ENCODE results near the gene CDH4. TPM values are rescaled to one million over a fixed set of nuclear protein-coding genes. Genes with fewer than 3 reads are reported as not detected.

CDH4 gene
- total and polyA plus RNA-seq, 2 of the 13 experiments (the other 11 are each of a cell fraction or from before 2014, with no cell fraction given), result not detected

DNA sequence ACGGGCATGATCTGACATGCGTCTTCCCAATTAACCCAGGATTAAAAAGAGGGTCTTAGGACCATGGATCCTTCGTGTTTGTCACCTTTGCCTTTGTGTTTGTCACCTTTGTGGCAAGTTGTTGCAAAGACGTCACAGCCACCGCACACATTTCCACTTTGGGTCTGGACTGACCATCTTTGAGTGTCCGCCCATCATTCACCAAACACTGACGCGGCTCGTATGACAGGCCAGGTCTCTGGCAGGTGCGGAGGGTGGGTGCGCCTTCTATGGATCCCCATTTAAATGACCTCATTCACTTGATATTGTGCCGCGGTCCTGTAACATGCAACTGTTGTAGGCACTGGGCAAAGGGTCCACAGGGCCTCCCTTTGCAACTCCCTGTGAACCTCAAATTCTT, 409.5 kb downstream of the CDH4 start:
- no TSS peak for BruUV-seq (replicated peaks)
- DNase-seq (ENCODE audit: low spot score), result no peak
- POLR2A ChIA-PET, result no interaction called here
- H3K9me3 ChIP-seq (ENCODE audit: low read length), result no peaks in the 10 kb centered on the region
- H3K4me1 ChIP-seq (ENCODE audit: insufficient read depth, low read length), result no peaks in the 10 kb centered on the region
- no peak overlapping the region for H2AFZ ChIP-seq (ENCODE audit: low read length)
- intact Hi-C loops (cut with micrococcal nuclease; ENCODE audit: unreplicated experiment), result no loop called here
- no peak for FAIRE-seq
- TF ChIP-seq CREB1 (IDR thresholded peaks at IDR 0.05) (peak; percentile 75), CREB1 (CRISPR knock-in tag; IDR thresholded peaks at IDR 0.05) (no peak), SRSF4 (IDR thresholded peaks at IDR 0.05; ENCODE audit: low read depth, low read length, poor library complexity, severe bottlenecking) (no peak)
- 48% methylated on average over 13 of the region's 13 CpGs for WGBS (ENCODE audit: low lambda C conversion rate)
- CTCF ChIA-PET (ENCODE audit: low intra/inter-chr PET ratio, low total read pairs), result no interaction called here
- no peak for ATAC-seq
- H3K4me2 ChIP-seq (ENCODE audit: low read depth, low read length), result no peak overlapping the region
- no peak overlapping the region for H3K27ac ChIP-seq (ENCODE audit: extremely low read length, insufficient read depth, low read length)
- H3K9ac ChIP-seq (ENCODE audit: insufficient read depth, low read depth, low read length), result no peak overlapping the region
- H3K36me3 ChIP-seq (replicated peaks in 1 of 2; ENCODE audit: control insufficient read depth in 1 of 2, insufficient read depth in 2 of 2, low read length in 2 of 2), result no peaks in the 10 kb centered on the region
- no peak overlapping the region for H3K4me3 ChIP-seq (replicated peaks in 1 of 3; ENCODE audit: insufficient read depth in 1 of 3, low read depth in 2 of 3, low read length in 3 of 3)
- in situ Hi-C loops (cut with HindIII; ENCODE audit: extremely low pct_ligation_motif_present, low pct_unique_long_range_greater_than_20kb), result no loop called here
- H3K27me3 ChIP-seq (ENCODE audit: control insufficient read depth in 1 of 2, insufficient read depth in 2 of 2, low read length in 2 of 2), result peaks cover 22 to 91% of the 10 kb centered on the region in 2 experiments
- no peaks in the 10 kb centered on the region; the same call in 1 of the 2 replicates for H4K20me1 ChIP-seq (ENCODE audit: insufficient read depth, low read length)
- H3K79me2 ChIP-seq (ENCODE audit: insufficient read depth, low read length), result no peaks in the 10 kb centered on the region

- WGBS (ENCODE audit: low lambda C conversion rate), result 48% methylated on average over 30 of the region's 32 CpGs
- no peak overlapping the region for H3K9ac ChIP-seq (ENCODE audit: insufficient read depth, low read depth, low read length)
- no peaks in the 10 kb centered on the region for H3K36me3 ChIP-seq (replicated peaks in 1 of 2; ENCODE audit: control insufficient read depth in 1 of 2, insufficient read depth in 2 of 2, low read length in 2 of 2)
- ATAC-seq (peak; percentile 79), FAIRE-seq (no peak), DNase-seq (ENCODE audit: low spot score) (no peak)
- no peak overlapping the region for H3K4me3 ChIP-seq (replicated peaks in 1 of 3; ENCODE audit: insufficient read depth in 1 of 3, low read depth in 2 of 3, low read length in 3 of 3)
- H4K20me1 ChIP-seq (ENCODE audit: insufficient read depth, low read length), result no peaks in the 10 kb centered on the region; the same call in 1 of the 2 replicates
- no peaks in the 10 kb centered on the region for H3K4me1 ChIP-seq (ENCODE audit: insufficient read depth, low read length)
- in situ Hi-C loops (cut with HindIII; ENCODE audit: extremely low pct_ligation_motif_present, low pct_unique_long_range_greater_than_20kb) (no loop called here), intact Hi-C loops (cut with micrococcal nuclease; ENCODE audit: unreplicated experiment) (no loop called here)
- H3K79me2 ChIP-seq (ENCODE audit: insufficient read depth, low read length), result no peaks in the 10 kb centered on the region
- H2AFZ ChIP-seq (ENCODE audit: low read length), result no peak overlapping the region
- BruUV-seq (replicated peaks), result no TSS peak
- no peak overlapping the region for H3K27ac ChIP-seq (ENCODE audit: extremely low read length, insufficient read depth, low read length)
- ChIA-PET CTCF (ENCODE audit: low intra/inter-chr PET ratio, low total read pairs) (no interaction called here), POLR2A (no interaction called here)
- H3K9me3 ChIP-seq (ENCODE audit: low read length), result no peaks in the 10 kb centered on the region
- H3K4me2 ChIP-seq (ENCODE audit: low read depth, low read length), result no peak overlapping the region
- H3K27me3 ChIP-seq (ENCODE audit: control insufficient read depth in 1 of 2, insufficient read depth in 2 of 2, low read length in 2 of 2), result peaks cover 27 to 94% of the 10 kb centered on the region in 2 experiments
- TF ChIP-seq SIX1 (CRISPR knock-in tag; IDR thresholded peaks at IDR 0.05; ENCODE audit: borderline replicate concordance) (no peak), FOXP1 (IDR thresholded peaks at IDR 0.05) (no peak), FOXP1 (CRISPR knock-in tag; IDR thresholded peaks at IDR 0.05) (no peak)
Measured at GRCh38 chr20:61662226-61662967, 410.3 kb downstream of the CDH4 start.

Measured in HepG2 (cell line).